Erythroblast (primary cell): Measurements from ENCODE around the gene AMMECR1.

Source experiments
- GATA1 ChIP-seq: IDR thresholded peaks from 2 replicates; pipeline ENCODE4 v1.6.1; 2011; ENCODE audit warnings: low read depth, mild to moderate bottlenecking, control low read depth, low read length, moderate library complexity
- POLR2A ChIP-seq: IDR thresholded peaks from 2 replicates; pipeline ENCODE4 v1.6.1; 2011; ENCODE audit warnings: mild to moderate bottlenecking, low read length

DNA sequence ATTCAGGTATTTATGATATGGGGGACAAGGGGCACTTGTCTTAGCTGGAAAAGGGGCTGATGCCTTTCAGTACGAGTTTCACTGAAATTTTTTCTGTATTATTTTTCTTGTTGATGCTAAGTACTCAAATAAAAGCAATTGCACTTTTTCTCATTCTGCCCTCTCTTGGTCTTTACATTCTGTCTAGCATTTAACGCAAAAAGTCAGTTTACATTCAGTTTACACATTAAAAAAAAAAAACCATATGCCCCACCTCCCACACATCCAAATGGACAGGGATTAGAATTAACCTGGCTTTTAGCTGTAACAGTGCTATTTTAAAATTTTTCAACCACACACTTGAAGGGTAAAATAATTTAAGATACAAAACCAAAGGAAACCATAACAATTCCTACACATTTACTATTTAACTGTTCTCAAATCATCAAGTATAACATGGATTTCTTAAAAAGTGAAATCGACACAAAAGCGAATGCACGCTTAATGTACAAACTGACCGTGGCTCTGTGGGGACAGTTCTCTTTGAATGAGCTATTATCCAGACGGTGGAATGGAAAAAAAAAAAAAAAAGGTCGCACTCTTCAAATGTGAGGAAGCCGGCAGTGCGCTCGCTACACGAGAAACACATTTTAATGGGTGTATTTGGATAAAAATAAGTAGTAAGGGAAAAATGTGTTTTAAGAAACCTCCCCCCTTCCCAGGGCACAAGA is 1.4 kb downstream of the AMMECR1 start:
- TF ChIP-seq POLR2A = no peak
- no peak for TF ChIP-seq GATA1
